Astrocyte (in vitro differentiated cells and primary cell): ENCODE results near the gene UTP11. TPM values are rescaled to one million over a fixed set of nuclear protein-coding genes. Genes with fewer than 3 reads are reported as not detected.
A peak's percentile ranks its signal among the peaks of the same experiment; 100 is the strongest.

Experiments
- DNase-seq: peaks from one replicate; pipeline ENCODE4 v3.0.0-alpha.2; 2010; ENCODE audit warnings: low read depth
- FAIRE-seq: peaks from 2 replicates; lab custom pipeline; 2011; peaks lifted over from hg19 to GRCh38; lab: Jason Lieb, UNC
- H2AFZ ChIP-seq: 2 replicates; pipeline ENCODE4 v1.6.0; 2012; ENCODE audit warnings: low read depth, low read length, inconsistent platforms
- H3K27ac ChIP-seq: 2 replicates; pipeline ENCODE4 v1.5.1; 2011; ENCODE audit warnings: low read depth, low read length, inconsistent platforms
- H3K27me3 ChIP-seq: 2 replicates; pipeline ENCODE4 v1.6.0; 2011; ENCODE audit warnings: low read length, inconsistent platforms; ENCODE audit not compliant: insufficient read depth
- H3K36me3 ChIP-seq: 2 replicates; pipeline ENCODE4 v1.5.1; 2011; ENCODE audit warnings: low read length, inconsistent platforms; ENCODE audit not compliant: insufficient read depth
- H3K4me1 ChIP-seq: 2 replicates; pipeline ENCODE4 v1.5.1; 2011; ENCODE audit warnings: low read length, inconsistent platforms; ENCODE audit not compliant: insufficient read depth
- H3K4me2 ChIP-seq: 2 replicates; pipeline ENCODE4 v1.6.0; 2012; ENCODE audit warnings: low read length, inconsistent platforms
- H3K4me3 ChIP-seq: 2 replicates; pipeline ENCODE4 v1.5.1; 2011; ENCODE audit warnings: low read depth, mild to moderate bottlenecking, low read length, inconsistent platforms; ENCODE audit not compliant: insufficient read depth
- H3K79me2 ChIP-seq: 2 replicates; pipeline ENCODE4 v1.6.0; 2012; ENCODE audit warnings: mild to moderate bottlenecking, low read length, inconsistent platforms; ENCODE audit not compliant: insufficient read depth
- H3K9ac ChIP-seq: 2 replicates; pipeline ENCODE4 v1.6.0; 2012; ENCODE audit warnings: mild to moderate bottlenecking, low read length, inconsistent platforms
- H3K9me3 ChIP-seq: 2 replicates; pipeline ENCODE4 v1.5.1; 2012; ENCODE audit warnings: low read depth, mild to moderate bottlenecking, low read length, inconsistent platforms; ENCODE audit not compliant: insufficient read depth
- H4K20me1 ChIP-seq: 2 replicates; pipeline ENCODE4 v1.6.0; 2012; ENCODE audit warnings: low read length, inconsistent platforms; ENCODE audit not compliant: insufficient read depth
- H3K27ac Mint-ChIP-seq: one replicate; pipeline ENCODE4 v1.8.0; 2021; ENCODE audit warnings: mild to moderate bottlenecking, mixed read lengths; ENCODE audit not compliant: unreplicated experiment
- H3K27me3 Mint-ChIP-seq: one replicate; pipeline ENCODE4 v1.8.0; 2021; ENCODE audit warnings: low read depth, mixed read lengths; ENCODE audit not compliant: unreplicated experiment
- H3K36me3 Mint-ChIP-seq: one replicate; pipeline ENCODE4 v1.8.0; 2021; ENCODE audit warnings: low read depth, mixed read lengths; ENCODE audit not compliant: unreplicated experiment
- H3K4me1 Mint-ChIP-seq: one replicate; pipeline ENCODE4 v1.8.0; 2021; ENCODE audit warnings: low read depth, mixed read lengths; ENCODE audit not compliant: unreplicated experiment
- H3K4me3 Mint-ChIP-seq: one replicate; pipeline ENCODE4 v1.8.0; 2021; ENCODE audit warnings: mild to moderate bottlenecking, moderate library complexity, mixed read lengths; ENCODE audit not compliant: unreplicated experiment
- H3K9me3 Mint-ChIP-seq: one replicate; pipeline ENCODE4 v1.8.0; 2021; ENCODE audit warnings: mild to moderate bottlenecking, mixed read lengths; ENCODE audit not compliant: unreplicated experiment
- EZH2 ChIP-seq: IDR thresholded peaks from 2 replicates; pipeline ENCODE4 v1.6.1; 2012; ENCODE audit warnings: mild to moderate bottlenecking, low read length, inconsistent platforms; ENCODE audit not compliant: insufficient read depth
- total RNA-seq: library from RNA; stranded (reverse); gene quantifications from 2 replicates; pipeline ENCODE4 v1.2.1, GENCODE V29; 2021
- TF ChIP-seq, protein P1 (sequence below): IDR thresholded peaks from 2 replicates; pipeline ENCODE4 v1.5.1; 2011; ENCODE audit warnings: low read depth, mild to moderate bottlenecking, inconsistent platforms, low read length, moderate library complexity; ENCODE audit not compliant: insufficient read depth

The UTP11 gene
- total RNA-seq, 1 donor from 2014 or later, result 42.6 TPM

DNA sequence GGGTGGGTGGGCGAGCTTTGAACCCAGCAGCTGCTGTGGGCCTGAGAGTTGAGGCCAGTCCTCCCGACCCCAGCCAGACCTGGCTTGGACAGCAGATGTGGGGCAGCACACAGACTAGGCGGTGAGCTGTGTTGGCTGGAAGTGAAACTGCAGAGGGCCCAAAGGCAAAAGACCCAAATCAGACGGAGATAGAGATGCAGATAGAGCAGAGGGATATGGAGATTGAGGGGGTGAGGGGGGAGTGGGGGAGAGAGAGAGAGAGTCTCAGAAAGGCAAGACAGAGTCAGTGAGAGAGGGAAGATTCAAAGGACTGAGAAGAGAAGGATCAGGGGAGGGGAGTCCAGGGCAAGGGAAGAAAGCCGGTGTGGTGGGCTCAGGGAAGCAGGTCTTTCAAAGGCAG is 51.1 kb downstream of the UTP11 start:
- no peak for FAIRE-seq
- H3K9me3 Mint-ChIP-seq, result peaks cover 3% of the 10 kb centered on the region
- H3K9me3 ChIP-seq, result no peaks in the 10 kb centered on the region
- no peaks in the 10 kb centered on the region for H4K20me1 ChIP-seq
- H3K9ac ChIP-seq, result peak overlapping the region; percentile 29
- H3K27me3 ChIP-seq, result no peaks in the 10 kb centered on the region
- peak overlapping the region; percentile 64 for H3K4me2 ChIP-seq
- no peak overlapping the region for H3K4me3 ChIP-seq
- H3K27ac Mint-ChIP-seq, result peak overlapping the region; percentile 85
- H3K79me2 ChIP-seq, result no peaks in the 10 kb centered on the region
- H2AFZ ChIP-seq, result peak overlapping the region; percentile 72
- no peaks in the 10 kb centered on the region for H3K36me3 ChIP-seq
- H3K27ac ChIP-seq, result peak overlapping the region; percentile 44
- peaks cover 12% of the 10 kb centered on the region for H3K4me1 ChIP-seq
- no peak for TF ChIP-seq EZH2
- TF ChIP-seq, protein P1, sequence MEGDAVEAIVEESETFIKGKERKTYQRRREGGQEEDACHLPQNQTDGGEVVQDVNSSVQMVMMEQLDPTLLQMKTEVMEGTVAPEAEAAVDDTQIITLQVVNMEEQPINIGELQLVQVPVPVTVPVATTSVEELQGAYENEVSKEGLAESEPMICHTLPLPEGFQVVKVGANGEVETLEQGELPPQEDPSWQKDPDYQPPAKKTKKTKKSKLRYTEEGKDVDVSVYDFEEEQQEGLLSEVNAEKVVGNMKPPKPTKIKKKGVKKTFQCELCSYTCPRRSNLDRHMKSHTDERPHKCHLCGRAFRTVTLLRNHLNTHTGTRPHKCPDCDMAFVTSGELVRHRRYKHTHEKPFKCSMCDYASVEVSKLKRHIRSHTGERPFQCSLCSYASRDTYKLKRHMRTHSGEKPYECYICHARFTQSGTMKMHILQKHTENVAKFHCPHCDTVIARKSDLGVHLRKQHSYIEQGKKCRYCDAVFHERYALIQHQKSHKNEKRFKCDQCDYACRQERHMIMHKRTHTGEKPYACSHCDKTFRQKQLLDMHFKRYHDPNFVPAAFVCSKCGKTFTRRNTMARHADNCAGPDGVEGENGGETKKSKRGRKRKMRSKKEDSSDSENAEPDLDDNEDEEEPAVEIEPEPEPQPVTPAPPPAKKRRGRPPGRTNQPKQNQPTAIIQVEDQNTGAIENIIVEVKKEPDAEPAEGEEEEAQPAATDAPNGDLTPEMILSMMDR, result no peak
- H3K27me3 Mint-ChIP-seq, result peaks cover 8% of the 10 kb centered on the region
- no peak for DNase-seq
- H3K4me1 Mint-ChIP-seq, result peaks cover 28% of the 10 kb centered on the region
- peaks cover 9% of the 10 kb centered on the region for H3K36me3 Mint-ChIP-seq
- no peak overlapping the region for H3K4me3 Mint-ChIP-seq

DNA sequence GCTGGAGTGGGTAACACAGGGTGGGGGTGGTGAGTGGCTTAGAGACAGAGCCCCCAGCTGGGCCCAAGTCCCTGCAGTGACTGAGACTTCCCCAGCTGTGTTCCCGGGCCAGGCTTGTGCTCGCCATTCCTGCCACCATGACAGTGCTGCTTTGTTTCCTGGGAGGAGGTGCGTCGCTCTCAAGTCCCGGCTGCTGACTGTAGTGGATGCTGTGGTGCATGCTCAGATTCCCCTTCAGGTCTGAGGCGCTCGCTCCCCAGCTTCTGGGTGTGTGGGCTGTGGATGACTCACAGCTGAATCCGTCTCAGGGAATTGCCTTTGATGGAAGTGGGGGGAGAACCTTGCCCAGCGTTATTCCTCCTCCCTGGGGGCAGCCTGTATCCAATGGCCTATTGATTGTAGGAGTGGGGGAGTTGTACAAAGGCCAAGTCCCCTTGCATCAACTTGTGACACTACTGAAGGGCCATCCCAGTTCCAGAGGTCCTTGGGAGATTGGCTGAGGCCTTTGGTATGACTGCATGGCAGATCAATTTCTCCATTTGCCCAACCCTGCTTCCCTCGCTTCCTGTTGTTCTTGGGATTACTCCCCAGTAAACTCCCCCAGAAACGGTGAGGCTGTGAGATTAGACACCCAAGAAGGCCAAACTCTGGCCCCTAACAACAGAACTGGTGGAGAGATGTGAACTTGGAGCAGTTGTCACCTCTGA is 51.8 kb downstream of the UTP11 start:
- TF ChIP-seq EZH2, result no peak
- TF ChIP-seq, protein P1, result no peak
- Histone ChIP-seq H3K4me1 (peaks cover 12% of the 10 kb centered on the region), H3K4me2 (peak overlapping the region; percentile 64), H3K9me3 (no peaks in the 10 kb centered on the region), H3K27ac (peak overlapping the region; percentile 44), H3K4me3 (no peak overlapping the region), H3K27me3 (no peaks in the 10 kb centered on the region), H3K9ac (peak overlapping the region; percentile 29), H4K20me1 (no peaks in the 10 kb centered on the region), H3K79me2 (no peaks in the 10 kb centered on the region), H2AFZ (peak overlapping the region; percentile 72), H3K36me3 (no peaks in the 10 kb centered on the region)
- DNase-seq (peak; percentile 85), FAIRE-seq (peak; percentile 74)
- H3K27me3 Mint-ChIP-seq, result peaks cover 3% of the 10 kb centered on the region
- peaks cover 3% of the 10 kb centered on the region for H3K9me3 Mint-ChIP-seq
- H3K27ac Mint-ChIP-seq, result peak overlapping the region; percentile 85
- H3K4me1 Mint-ChIP-seq, result peaks cover 24% of the 10 kb centered on the region
- H3K36me3 Mint-ChIP-seq, result peaks cover 9% of the 10 kb centered on the region
- peak overlapping the region; percentile 40 for H3K4me3 Mint-ChIP-seq
